ENCODE measurements around the gene TRNP1. TPM values are rescaled to one million over a fixed set of nuclear protein-coding genes. Genes with fewer than 3 reads are reported as not detected.
A peak's percentile ranks its signal among the peaks of the same experiment; 100 is the strongest.

TRNP1 gene
- total RNA-seq, 1 donor from 2014 or later: 15.3 TPM

- Histone ChIP-seq H3K36me3 (ENCODE audit: control insufficient read depth, insufficient read depth, low read length) (no peaks in the 10 kb centered on the region), H3K27me3 (ENCODE audit: control insufficient read depth, insufficient read depth, low read length) (no peaks in the 10 kb centered on the region), H3K4me3 (ENCODE audit: low read depth, low read length) (no peak overlapping the region)
- FAIRE-seq (no peak), DNase-seq (ENCODE audit: low read depth) (no peak)
- no peak for TF ChIP-seq CTCF (IDR thresholded peaks at IDR 0.05; ENCODE audit: insufficient read depth, low read length, severe bottlenecking)
These were observed 36.0 kb downstream of the TRNP1 start for GRCh38 chr1:27029517-27029916.

GRCh38 chr1:27031235-27032118 lies 38.0 kb downstream of the TRNP1 start:
- H3K27me3 ChIP-seq (ENCODE audit: control insufficient read depth, insufficient read depth, low read length): no peaks in the 10 kb centered on the region
- H3K36me3 ChIP-seq (ENCODE audit: control insufficient read depth, insufficient read depth, low read length): no peaks in the 10 kb centered on the region
- FAIRE-seq (peak; percentile 55), DNase-seq (ENCODE audit: low read depth) (peak; percentile 88)
- peak overlapping the region; percentile 23 for H3K4me3 ChIP-seq (ENCODE audit: low read depth, low read length)
- peak; percentile 11 for TF ChIP-seq CTCF (IDR thresholded peaks at IDR 0.05; ENCODE audit: insufficient read depth, low read length, severe bottlenecking)

GRCh38 chr1:27032119-27032461 lies 38.6 kb downstream of the TRNP1 start:
- FAIRE-seq (no peak), DNase-seq (ENCODE audit: low read depth) (no peak)
- H3K27me3 ChIP-seq (ENCODE audit: control insufficient read depth, insufficient read depth, low read length): no peaks in the 10 kb centered on the region
- H3K36me3 ChIP-seq (ENCODE audit: control insufficient read depth, insufficient read depth, low read length): no peaks in the 10 kb centered on the region
- TF ChIP-seq CTCF (IDR thresholded peaks at IDR 0.05; ENCODE audit: insufficient read depth, low read length, severe bottlenecking): no peak
- no peak overlapping the region for H3K4me3 ChIP-seq (ENCODE audit: low read depth, low read length)

- DNase-seq (ENCODE audit: low read depth) (no peak), FAIRE-seq (no peak)
- H3K4me3 ChIP-seq (ENCODE audit: low read depth, low read length): no peak overlapping the region
- no peaks in the 10 kb centered on the region for H3K36me3 ChIP-seq (ENCODE audit: control insufficient read depth, insufficient read depth, low read length)
- no peaks in the 10 kb centered on the region for H3K27me3 ChIP-seq (ENCODE audit: control insufficient read depth, insufficient read depth, low read length)
- TF ChIP-seq CTCF (IDR thresholded peaks at IDR 0.05; ENCODE audit: insufficient read depth, low read length, severe bottlenecking): no peak
These were observed 39.7 kb downstream of the TRNP1 start for GRCh38 chr1:27033043-27033746.

- Histone ChIP-seq H3K36me3 (ENCODE audit: control insufficient read depth, insufficient read depth, low read length) (no peaks in the 10 kb centered on the region), H3K4me3 (ENCODE audit: low read depth, low read length) (no peak overlapping the region), H3K27me3 (ENCODE audit: control insufficient read depth, insufficient read depth, low read length) (no peaks in the 10 kb centered on the region)
- DNase-seq (ENCODE audit: low read depth) (no peak), FAIRE-seq (no peak)
- TF ChIP-seq CTCF (IDR thresholded peaks at IDR 0.05; ENCODE audit: insufficient read depth, low read length, severe bottlenecking): no peak
These were observed 41.9 kb downstream of the TRNP1 start for GRCh38 chr1:27035344-27035743.
